ENCODE results near the gene IMMP2L. TPM values are rescaled to one million over a fixed set of nuclear protein-coding genes. Genes with fewer than 3 reads are reported as not detected.
"Not testable (repeated sequence)": the region's sequence is repeated elsewhere in the genome, so short reads cannot be mapped to it uniquely, and the experiment has no call there.

IMMP2L gene
- total and polyA plus RNA-seq, 2 donors (not counting 3 experiments of a cell fraction or from before 2014, with no cell fraction given), result 9.9 to 11.8 TPM

- H3K9ac ChIP-seq (replicated peaks; ENCODE audit: extremely low read depth, insufficient read depth, low read length); H3K4me3 ChIP-seq (replicated peaks in 1 of 3; ENCODE audit: insufficient read depth in 1 of 3, low read depth in 1 of 3, low read length in 3 of 3); BruUV-seq (replicated peaks); H3K4me2 ChIP-seq (ENCODE audit: insufficient read depth, low read length); intact Hi-C loops (cut with micrococcal nuclease); H3K9me3 ChIP-seq (replicated peaks; ENCODE audit: control insufficient read depth, insufficient read depth, low read length); H3K9me1 ChIP-seq (replicated peaks; ENCODE audit: control insufficient read depth, extremely low read depth, insufficient read depth, low read length); H4K20me1 ChIP-seq (replicated peaks; ENCODE audit: control insufficient read depth, extremely low read depth, insufficient read depth, low read length); H3K27me3 ChIP-seq (ENCODE audit: control insufficient read depth in 2 of 2, insufficient read depth in 2 of 2, low read length in 2 of 2); H3K27ac ChIP-seq (ENCODE audit: insufficient read depth, low read depth, low read length); FAIRE-seq; H3K36me3 ChIP-seq (ENCODE audit: control insufficient read depth in 2 of 2, extremely low read depth in 1 of 2, insufficient read depth in 2 of 2, low read length in 2 of 2); H3K79me2 ChIP-seq (ENCODE audit: control insufficient read depth, insufficient read depth, low read length); CTCF ChIA-PET; POLR2A ChIA-PET; H2AFZ ChIP-seq (ENCODE audit: low read depth, low read length); DNase-seq (ENCODE audit: low read depth, low spot score); dilution Hi-C loops (cut with MboI; ENCODE audit: extremely low pct_ligation_motif_present, low sequenced_read_pairs); H3K4me1 ChIP-seq (ENCODE audit: control insufficient read depth, extremely low read depth, insufficient read depth, low read length): not testable (repeated sequence)
Measured at GRCh38 chr7:111581784-111582488, 19.6 kb upstream of the IMMP2L start.

GRCh38 chr7:111581207-111581606, 18.9 kb upstream of the IMMP2L start:
- dilution Hi-C loops (cut with MboI; ENCODE audit: extremely low pct_ligation_motif_present, low sequenced_read_pairs), result not testable (repeated sequence)

More at GRCh38 chr7:111581207-111581606, 18.9 kb upstream of the IMMP2L start:
- DNase-seq (ENCODE audit: low read depth, low spot score); H3K27me3 ChIP-seq (ENCODE audit: control insufficient read depth in 2 of 2, insufficient read depth in 2 of 2, low read length in 2 of 2); H3K79me2 ChIP-seq (ENCODE audit: control insufficient read depth, insufficient read depth, low read length); H3K36me3 ChIP-seq (ENCODE audit: control insufficient read depth in 2 of 2, extremely low read depth in 1 of 2, insufficient read depth in 2 of 2, low read length in 2 of 2); H4K20me1 ChIP-seq (replicated peaks; ENCODE audit: control insufficient read depth, extremely low read depth, insufficient read depth, low read length); POLR2A ChIA-PET; H2AFZ ChIP-seq (ENCODE audit: low read depth, low read length); intact Hi-C loops (cut with micrococcal nuclease); H3K4me1 ChIP-seq (ENCODE audit: control insufficient read depth, extremely low read depth, insufficient read depth, low read length); H3K9me1 ChIP-seq (replicated peaks; ENCODE audit: control insufficient read depth, extremely low read depth, insufficient read depth, low read length); H3K9ac ChIP-seq (replicated peaks; ENCODE audit: extremely low read depth, insufficient read depth, low read length); H3K4me2 ChIP-seq (ENCODE audit: insufficient read depth, low read length); H3K9me3 ChIP-seq (replicated peaks; ENCODE audit: control insufficient read depth, insufficient read depth, low read length); CTCF ChIA-PET; H3K27ac ChIP-seq (ENCODE audit: insufficient read depth, low read depth, low read length); FAIRE-seq; BruUV-seq (replicated peaks); H3K4me3 ChIP-seq (replicated peaks in 1 of 3; ENCODE audit: insufficient read depth in 1 of 3, low read depth in 1 of 3, low read length in 3 of 3): not testable (repeated sequence)
